Body of pancreas (tissue), 4 donors: ENCODE results near the gene C11orf68. TPM values are rescaled to one million over a fixed set of nuclear protein-coding genes. Genes with fewer than 3 reads are reported as not detected.
A peak's percentile ranks its signal among the peaks of the same experiment; 100 is the strongest.

Experiments used
- ATAC-seq: fragments of 150-250 bp; one replicate; pipeline ENCODE4 v1.9.1; 2016
- DNase-seq, 4 donors: peaks; one replicate each; pipeline ENCODE4 v3.0.0-alpha.2; 2019
- H3K27ac ChIP-seq, 4 donors: fragments of 200-600 bp; sonication (generic); 1 replicate in 3 of 4; 2 replicates in 1 of 4; pipeline versions ENCODE4 v1.5.1 to v1.6.1; 2016 to 2019; ENCODE audit warnings: mild to moderate bottlenecking in 1 of 4, mixed read lengths in 1 of 4, moderate library complexity in 1 of 4
- H3K27me3 ChIP-seq, 2 donors: fragments of 200-600 bp; sonication (generic); one replicate each; pipeline ENCODE4 v1.6.0; 2016; ENCODE audit warnings: mild to moderate bottlenecking in 1 of 2
- H3K36me3 ChIP-seq, 2 donors: fragments of 200-600 bp; sonication (generic); replicated peaks in 1 of 2; 2 replicates each; pipeline ENCODE4 v1.5.1; 2016; ENCODE audit warnings: low read depth in 2 of 2; ENCODE audit not compliant: insufficient read depth in 1 of 2
- H3K4me1 ChIP-seq: fragments of 200-600 bp; sonication (generic); one replicate; pipeline ENCODE4 v1.6.0; 2016
- H3K4me3 ChIP-seq, 2 donors: fragments of 200-600 bp; sonication (generic); 1 replicate in 1 of 2; 2 replicates in 1 of 2; pipeline ENCODE4 v1.5.1; 2016 to 2019
- H3K9me3 ChIP-seq, 3 donors: fragments of 200-600 bp; sonication (generic); 1 replicate in 2 of 3; 2 replicates in 1 of 3; pipeline ENCODE4 v1.5.1; 2016
- POLR2A ChIP-seq, 3 donors: fragments of 450-650 bp; IDR thresholded peaks; one replicate each; pipeline ENCODE4 v1.6.1; 2016; ENCODE audit warnings: antibody characterized with exemption in 3 of 3, mild to moderate bottlenecking in 2 of 3
- WGBS, 2 donors: methylation state at CpG; one replicate each; pipeline ENCODE4 v1.1.5; 2017; 5-methylcytosine and 5-hydroxymethylcytosine counted together
- intact Hi-C: fragments of 100-400 bp; cut with DNase I; formaldehyde crosslinking; loops from one replicate; pipeline ENCODE4 v1.15.1; 2023
- total RNA-seq, 2 donors: library from RNA; depleted of rRNA; stranded (reverse); fragments of >200 nt; gene quantifications; one replicate each; pipeline ENCODE4 v1.1.0, GENCODE V29; 2016
- TF ChIP-seq, protein P1 (sequence below), 7 experiments: fragments of 450-650 bp in 4 of 7; fragments of 200-600 bp in 3 of 7; sonication (generic) in 3 of 7; IDR thresholded peaks; one replicate each; pipeline ENCODE4 v1.5.1; 2016 to 2019; ENCODE audit warnings: antibody characterized with exemption in 7 of 7

C11orf68 gene
- total RNA-seq, 2 donors from 2014 or later: 10.4 to 17.8 TPM

DNA sequence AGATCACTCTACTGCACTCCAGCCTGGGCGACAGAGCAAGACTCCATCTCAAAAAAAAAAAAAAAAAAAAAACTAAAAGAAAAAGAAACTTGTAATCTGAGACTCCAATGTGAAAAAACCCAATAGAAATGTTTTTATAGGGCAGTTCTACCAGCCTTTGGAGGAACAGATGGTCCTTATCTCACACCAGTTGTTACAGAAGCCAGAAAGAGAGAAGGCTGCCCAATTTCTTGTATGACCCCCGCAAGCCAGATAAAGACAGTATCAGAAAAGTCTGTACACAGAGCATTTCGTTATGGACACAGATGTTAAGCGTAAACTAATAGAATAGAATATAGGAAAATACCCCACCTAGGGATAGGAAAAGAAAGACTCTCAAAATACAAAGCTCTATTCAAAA lies 15.2 kb upstream of the C11orf68 start:
- peak; percentile 35 for ATAC-seq

DNA sequence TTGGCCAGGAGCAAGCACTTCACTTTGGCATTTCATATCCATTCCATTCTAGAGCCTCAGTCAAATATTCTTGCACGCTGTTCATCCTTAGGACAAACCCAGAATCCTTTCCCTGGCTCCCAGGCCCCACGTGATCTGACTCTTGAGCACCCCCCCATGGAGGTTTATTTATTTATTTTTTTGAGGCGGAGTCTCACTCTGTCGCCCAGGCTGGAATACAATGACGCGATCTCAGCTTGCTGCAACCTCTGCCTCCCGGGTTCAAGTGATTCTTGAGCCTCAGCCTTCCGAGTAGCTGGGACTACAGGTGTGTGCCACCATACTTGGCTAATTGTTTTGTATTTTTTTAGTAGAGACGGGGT lies 13.7 kb upstream of the C11orf68 start:
- no peaks in the 10 kb centered on the region for H3K27me3 ChIP-seq
- no peak for DNase-seq
- no peaks in the 10 kb centered on the region for H3K4me1 ChIP-seq
- H3K9me3 ChIP-seq: no peaks in the 10 kb centered on the region
- no peaks in the 10 kb centered on the region for H3K36me3 ChIP-seq
- intact Hi-C loops: no loop called here
- H3K4me3 ChIP-seq: no peak overlapping the region
- no peak for ATAC-seq
- TF ChIP-seq POLR2A (IDR thresholded peaks at IDR 0.05): no peak
- TF ChIP-seq, protein P1, sequence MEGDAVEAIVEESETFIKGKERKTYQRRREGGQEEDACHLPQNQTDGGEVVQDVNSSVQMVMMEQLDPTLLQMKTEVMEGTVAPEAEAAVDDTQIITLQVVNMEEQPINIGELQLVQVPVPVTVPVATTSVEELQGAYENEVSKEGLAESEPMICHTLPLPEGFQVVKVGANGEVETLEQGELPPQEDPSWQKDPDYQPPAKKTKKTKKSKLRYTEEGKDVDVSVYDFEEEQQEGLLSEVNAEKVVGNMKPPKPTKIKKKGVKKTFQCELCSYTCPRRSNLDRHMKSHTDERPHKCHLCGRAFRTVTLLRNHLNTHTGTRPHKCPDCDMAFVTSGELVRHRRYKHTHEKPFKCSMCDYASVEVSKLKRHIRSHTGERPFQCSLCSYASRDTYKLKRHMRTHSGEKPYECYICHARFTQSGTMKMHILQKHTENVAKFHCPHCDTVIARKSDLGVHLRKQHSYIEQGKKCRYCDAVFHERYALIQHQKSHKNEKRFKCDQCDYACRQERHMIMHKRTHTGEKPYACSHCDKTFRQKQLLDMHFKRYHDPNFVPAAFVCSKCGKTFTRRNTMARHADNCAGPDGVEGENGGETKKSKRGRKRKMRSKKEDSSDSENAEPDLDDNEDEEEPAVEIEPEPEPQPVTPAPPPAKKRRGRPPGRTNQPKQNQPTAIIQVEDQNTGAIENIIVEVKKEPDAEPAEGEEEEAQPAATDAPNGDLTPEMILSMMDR (IDR thresholded peaks at IDR 0.05): no peak
- H3K27ac ChIP-seq: no peak overlapping the region
- WGBS, 2 donors: 39 to 45% methylated on average over 9 of the region's 9 CpGs

More for the DNA sequence above, 15.2 kb upstream of the C11orf68 start:
- no peak overlapping the region for H3K27ac ChIP-seq
- DNase-seq: no peak
- intact Hi-C loops: no loop called here
- H3K4me1 ChIP-seq: no peaks in the 10 kb centered on the region
- H3K36me3 ChIP-seq: no peaks in the 10 kb centered on the region
- H3K9me3 ChIP-seq: no peaks in the 10 kb centered on the region
- TF ChIP-seq POLR2A (IDR thresholded peaks at IDR 0.05): no peak
- TF ChIP-seq, protein P1 (IDR thresholded peaks at IDR 0.05): no peak
- H3K4me3 ChIP-seq: no peak overlapping the region
- 22 to 28% methylated on average over 4 of the region's 4 CpGs for WGBS, 2 donors
- no peaks in the 10 kb centered on the region for H3K27me3 ChIP-seq

DNA sequence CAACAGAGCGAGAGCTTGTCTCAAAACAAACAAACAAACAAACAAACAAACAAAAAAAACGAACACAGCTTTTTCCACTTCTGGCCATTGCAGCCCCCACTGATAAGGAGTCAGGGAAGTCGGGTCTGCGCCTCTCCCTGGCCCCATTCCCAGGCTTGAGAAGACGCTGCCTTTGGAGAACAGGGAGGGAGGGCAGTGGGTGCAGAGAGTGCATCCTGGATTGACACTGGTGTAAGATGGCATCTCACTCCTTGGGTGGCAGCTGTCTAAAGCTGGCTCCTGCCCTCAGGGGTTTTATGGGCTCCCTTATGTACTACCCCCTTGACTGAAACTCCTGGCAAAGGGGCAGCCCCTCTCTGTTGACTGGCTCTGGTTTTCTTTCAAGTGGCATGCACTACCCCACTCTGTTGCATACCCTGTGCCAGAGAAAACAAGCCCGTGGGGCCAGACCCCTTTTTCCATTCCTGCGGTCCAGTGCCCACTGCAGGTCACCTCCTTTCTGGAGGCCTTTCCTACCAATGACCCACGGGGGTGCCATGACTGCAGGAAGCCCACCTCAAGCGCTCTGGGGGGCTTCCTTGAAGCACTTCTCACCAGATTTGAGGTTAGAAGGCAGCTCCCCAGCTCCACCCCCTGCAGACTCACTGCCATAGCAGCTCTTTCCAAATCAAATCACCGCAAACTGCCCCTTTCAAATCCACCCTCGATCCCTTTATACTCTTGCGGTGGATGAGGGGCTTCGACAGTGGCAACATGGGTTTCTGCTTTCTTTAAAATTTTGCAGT lies 13.1 kb upstream of the C11orf68 start:
- intact Hi-C loops: no loop called here
- H3K4me1 ChIP-seq: no peaks in the 10 kb centered on the region
- no peaks in the 10 kb centered on the region for H3K9me3 ChIP-seq
- H3K36me3 ChIP-seq: no peaks in the 10 kb centered on the region
- H3K4me3 ChIP-seq: no peak overlapping the region
- TF ChIP-seq POLR2A (IDR thresholded peaks at IDR 0.05): no peak
- TF ChIP-seq, protein P1 (IDR thresholded peaks at IDR 0.05): no peak
- ATAC-seq (no peak), DNase-seq (no peak)
- H3K27me3 ChIP-seq: no peaks in the 10 kb centered on the region
- WGBS, 2 donors: 56 to 61% methylated on average over 13 of the region's 13 CpGs
- H3K27ac ChIP-seq: no peak overlapping the region

DNA sequence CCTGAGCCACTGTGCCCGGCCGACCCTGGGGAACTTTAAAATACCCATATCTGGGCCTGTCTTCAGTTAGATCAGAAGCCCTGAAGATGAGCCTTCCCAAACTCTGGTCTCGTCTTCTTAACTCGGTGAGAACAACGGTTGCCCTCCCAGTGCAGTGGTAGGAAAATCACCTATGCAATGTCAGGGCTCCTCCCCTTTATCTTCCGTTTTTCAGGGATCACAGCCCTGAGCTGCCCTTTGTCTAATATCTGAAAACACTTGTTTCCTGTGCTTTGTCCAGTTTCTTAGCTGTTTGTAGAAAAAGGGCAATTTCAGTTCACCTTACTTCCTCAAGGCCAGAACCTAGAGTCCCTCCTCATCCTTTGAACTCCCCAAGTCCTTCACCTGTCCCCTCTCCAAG lies 9.8 kb upstream of the C11orf68 start:
- no peaks in the 10 kb centered on the region for H3K4me1 ChIP-seq
- ATAC-seq (no peak), DNase-seq (no peak)
- H3K4me3 ChIP-seq: no peak overlapping the region
- no peaks in the 10 kb centered on the region for H3K27me3 ChIP-seq
- H3K9me3 ChIP-seq: no peaks in the 10 kb centered on the region
- WGBS, 2 donors: 67 to 75% methylated on average over 6 of the region's 6 CpGs
- intact Hi-C loops: no loop called here
- TF ChIP-seq, protein P1 (IDR thresholded peaks at IDR 0.05): no peak
- no peak for TF ChIP-seq POLR2A (IDR thresholded peaks at IDR 0.05)
- H3K36me3 ChIP-seq: no peaks in the 10 kb centered on the region
- H3K27ac ChIP-seq: no peak overlapping the region

DNA sequence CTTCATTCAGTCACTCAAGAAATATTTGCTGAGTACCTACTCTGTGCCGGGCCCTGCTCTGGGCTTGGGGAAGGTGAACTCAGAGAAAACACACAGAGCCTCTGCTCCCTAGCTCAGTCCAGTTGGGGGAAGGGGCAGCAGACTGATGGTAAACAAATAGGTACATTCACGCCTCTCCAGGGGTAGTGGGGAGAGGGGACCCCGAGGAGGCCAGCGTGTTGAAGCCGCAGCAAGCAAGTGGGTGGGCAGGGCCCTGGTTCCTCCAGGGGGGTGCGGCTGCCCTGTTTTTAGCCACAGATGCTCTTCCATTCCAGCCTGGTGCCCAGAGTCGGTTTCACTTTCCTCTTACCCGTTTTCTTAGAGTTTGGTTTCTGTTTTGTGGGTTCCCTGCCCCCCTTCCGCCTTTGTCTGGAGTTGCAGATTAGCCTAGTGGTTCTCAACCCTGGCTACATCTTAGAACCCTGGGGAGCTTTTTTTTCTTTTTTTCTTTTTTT lies 9.1 kb upstream of the C11orf68 start:
- Histone ChIP-seq H3K27ac (no peak overlapping the region), H3K4me1 (no peaks in the 10 kb centered on the region)
- no peak for TF ChIP-seq POLR2A (IDR thresholded peaks at IDR 0.05)
- TF ChIP-seq, protein P1 (IDR thresholded peaks at IDR 0.05): no peak

More for the DNA sequence above, 9.1 kb upstream of the C11orf68 start:
- ATAC-seq: no peak
- intact Hi-C loops: no loop called here
- Histone ChIP-seq H3K9me3 (no peaks in the 10 kb centered on the region), H3K4me3 (no peak overlapping the region), H3K27me3 (no peaks in the 10 kb centered on the region), H3K36me3 (peaks cover 0 to 2% of the 10 kb centered on the region in 2 donors)
- 46 to 54% methylated on average over 9 of the region's 9 CpGs for WGBS, 2 donors
- peak in 1 of 4 donors; percentile 52 for DNase-seq
